Osteoblast (primary cell): ENCODE data around the gene MCF2. TPM values are rescaled to one million over a fixed set of nuclear protein-coding genes. Genes with fewer than 3 reads are reported as not detected.
A peak's percentile ranks its signal among the peaks of the same experiment; 100 is the strongest.
"Not testable (repeated sequence)": the region's sequence is repeated elsewhere in the genome, so short reads cannot be mapped to it uniquely, and the experiment has no call there.

Source experiments
- DNase-seq: peaks from one replicate; pipeline ENCODE4 v3.0.0; 2011; ENCODE audit warnings: low spot score, mixed read lengths; ENCODE audit not compliant: insufficient read length; ENCODE audit errors: missing footprints
- H2AFZ ChIP-seq: 2 replicates; pipeline ENCODE4 v1.6.0; 2011; ENCODE audit warnings: mild to moderate bottlenecking, low read length
- H3K27ac ChIP-seq: 2 replicates; pipeline ENCODE4 v1.5.1; 2011; ENCODE audit warnings: mild to moderate bottlenecking, low read depth, low read length, moderate library complexity
- H3K27me3 ChIP-seq: 2 replicates; pipeline ENCODE4 v1.6.0; 2012; ENCODE audit warnings: mild to moderate bottlenecking, control low read depth, inconsistent platforms, low read length, moderate library complexity; ENCODE audit not compliant: insufficient read depth
- H3K36me3 ChIP-seq: 2 replicates; pipeline ENCODE4 v1.5.1; 2011; ENCODE audit warnings: mild to moderate bottlenecking, low read length, control low read depth, moderate library complexity; ENCODE audit not compliant: insufficient read depth
- H3K4me1 ChIP-seq: 2 replicates; pipeline ENCODE4 v1.5.1; 2011; ENCODE audit warnings: mild to moderate bottlenecking, low read length, control low read depth, moderate library complexity; ENCODE audit not compliant: insufficient read depth
- H3K4me2 ChIP-seq: 2 replicates; pipeline ENCODE4 v1.6.0; 2011; ENCODE audit warnings: mild to moderate bottlenecking, low read length; ENCODE audit not compliant: insufficient read depth
- H3K4me3 ChIP-seq: fragments of 200-600 bp; sonication (generic); 3 replicates; pipeline ENCODE4 v1.5.1; 2012; ENCODE audit warnings: mild to moderate bottlenecking, low read length, inconsistent platforms; ENCODE audit not compliant: insufficient read depth
- H3K79me2 ChIP-seq: 2 replicates; pipeline ENCODE4 v1.6.0; 2012; ENCODE audit warnings: mild to moderate bottlenecking, low read length, control low read depth, inconsistent platforms; ENCODE audit not compliant: insufficient read depth
- H3K9me3 ChIP-seq: 2 replicates; pipeline ENCODE4 v1.5.1; 2011; ENCODE audit warnings: low read depth, low read length, control low read depth
- H4K20me1 ChIP-seq: 2 replicates; pipeline ENCODE4 v1.6.0; 2012; ENCODE audit warnings: mild to moderate bottlenecking, low read length, control low read depth; ENCODE audit not compliant: insufficient read depth
- total RNA-seq: library from RNA; depleted of rRNA; stranded (reverse); fragments of >200 nt; gene quantifications from 2 replicates; pipeline ENCODE4 v1.2.3, GENCODE V29; 2012
- TF ChIP-seq, protein P1 (sequence below): IDR thresholded peaks from 2 replicates; pipeline ENCODE4 v1.5.1; 2011; ENCODE audit warnings: mild to moderate bottlenecking, low read depth, low read length, moderate library complexity; ENCODE audit errors: extremely low read depth

Gene MCF2
- total RNA-seq, 1 donor: not detected

DNA sequence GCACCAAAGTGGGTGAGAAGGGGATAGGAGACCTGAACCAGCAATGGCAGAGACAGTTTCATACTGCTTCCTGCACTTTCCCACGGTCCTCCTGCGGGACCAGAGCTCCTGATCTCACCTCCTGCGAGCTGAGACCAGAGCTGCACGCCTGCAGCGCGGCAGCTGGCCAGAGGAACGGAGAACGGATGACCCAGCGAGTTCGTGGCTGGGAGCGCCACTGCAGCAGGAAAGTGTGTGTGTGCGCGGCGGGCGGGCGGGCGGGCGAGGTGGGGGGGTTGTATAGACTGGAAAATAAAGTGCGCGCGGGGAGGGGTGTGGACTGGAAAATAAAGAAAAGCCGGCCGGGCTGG lies 16.5 kb downstream of the MCF2 start:
- Histone ChIP-seq H2AFZ (no peak overlapping the region), H3K27me3 (peaks cover 5% of the 10 kb centered on the region), H3K4me3 (no peak overlapping the region), H3K4me2 (peak overlapping the region; percentile 47), H3K36me3 (no peaks in the 10 kb centered on the region), H3K9me3 (no peaks in the 10 kb centered on the region), H3K79me2 (no peaks in the 10 kb centered on the region), H4K20me1 (no peaks in the 10 kb centered on the region), H3K4me1 (no peaks in the 10 kb centered on the region), H3K27ac (no peak overlapping the region)
- TF ChIP-seq, protein P1, sequence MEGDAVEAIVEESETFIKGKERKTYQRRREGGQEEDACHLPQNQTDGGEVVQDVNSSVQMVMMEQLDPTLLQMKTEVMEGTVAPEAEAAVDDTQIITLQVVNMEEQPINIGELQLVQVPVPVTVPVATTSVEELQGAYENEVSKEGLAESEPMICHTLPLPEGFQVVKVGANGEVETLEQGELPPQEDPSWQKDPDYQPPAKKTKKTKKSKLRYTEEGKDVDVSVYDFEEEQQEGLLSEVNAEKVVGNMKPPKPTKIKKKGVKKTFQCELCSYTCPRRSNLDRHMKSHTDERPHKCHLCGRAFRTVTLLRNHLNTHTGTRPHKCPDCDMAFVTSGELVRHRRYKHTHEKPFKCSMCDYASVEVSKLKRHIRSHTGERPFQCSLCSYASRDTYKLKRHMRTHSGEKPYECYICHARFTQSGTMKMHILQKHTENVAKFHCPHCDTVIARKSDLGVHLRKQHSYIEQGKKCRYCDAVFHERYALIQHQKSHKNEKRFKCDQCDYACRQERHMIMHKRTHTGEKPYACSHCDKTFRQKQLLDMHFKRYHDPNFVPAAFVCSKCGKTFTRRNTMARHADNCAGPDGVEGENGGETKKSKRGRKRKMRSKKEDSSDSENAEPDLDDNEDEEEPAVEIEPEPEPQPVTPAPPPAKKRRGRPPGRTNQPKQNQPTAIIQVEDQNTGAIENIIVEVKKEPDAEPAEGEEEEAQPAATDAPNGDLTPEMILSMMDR: no peak
- peak; percentile 15 for DNase-seq

DNA sequence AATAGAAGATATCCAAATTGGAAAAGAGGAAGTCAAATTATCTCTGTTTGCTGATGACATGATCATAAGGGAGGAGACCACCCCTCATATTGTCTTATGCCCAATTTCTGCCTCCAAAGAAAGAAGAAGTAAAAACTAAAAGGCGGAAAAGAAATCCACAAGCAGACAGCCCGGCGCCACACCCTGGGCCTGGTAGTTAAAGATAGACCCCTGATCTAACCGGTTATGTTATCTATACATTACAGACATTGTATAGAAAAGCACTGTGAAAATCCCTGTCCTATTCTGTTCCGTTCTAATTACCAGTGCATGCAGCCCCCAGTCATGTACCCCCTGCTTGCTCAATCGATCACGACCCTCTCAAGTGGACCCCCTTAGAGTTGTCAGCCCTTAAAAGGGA lies 22.8 kb downstream of the MCF2 start:
- not testable (repeated sequence) for H3K4me3 ChIP-seq, H4K20me1 ChIP-seq, H2AFZ ChIP-seq, H3K36me3 ChIP-seq, H3K9me3 ChIP-seq, DNase-seq, H3K79me2 ChIP-seq, H3K27ac ChIP-seq, H3K27me3 ChIP-seq, H3K4me2 ChIP-seq, H3K4me1 ChIP-seq

- no peak overlapping the region for H3K4me2 ChIP-seq
These were observed 27.6 kb downstream of the MCF2 start for GRCh38 chrX:139680356-139680755.

GRCh38 chrX:139647597-139647996 lies 60.4 kb downstream of the MCF2 start:
- Histone ChIP-seq H3K36me3 (no peaks in the 10 kb centered on the region), H4K20me1 (no peaks in the 10 kb centered on the region), H3K4me2 (no peak overlapping the region), H2AFZ (no peak overlapping the region), H3K4me1 (no peaks in the 10 kb centered on the region), H3K79me2 (no peaks in the 10 kb centered on the region), H3K4me3 (no peak overlapping the region), H3K27ac (no peak overlapping the region), H3K27me3 (no peaks in the 10 kb centered on the region), H3K9me3 (no peaks in the 10 kb centered on the region)
- TF ChIP-seq, protein P1: no peak
- DNase-seq: no peak

More at GRCh38 chrX:139680356-139680755, 27.6 kb downstream of the MCF2 start:
- no peak overlapping the region for H3K27ac ChIP-seq
- H3K4me3 ChIP-seq: no peak overlapping the region
- no peaks in the 10 kb centered on the region for H3K79me2 ChIP-seq
- H3K9me3 ChIP-seq: no peaks in the 10 kb centered on the region
- no peaks in the 10 kb centered on the region for H3K36me3 ChIP-seq
- TF ChIP-seq, protein P1: no peak
- H4K20me1 ChIP-seq: no peaks in the 10 kb centered on the region
- H3K27me3 ChIP-seq: no peaks in the 10 kb centered on the region
- DNase-seq: no peak
- no peak overlapping the region for H2AFZ ChIP-seq
- no peaks in the 10 kb centered on the region for H3K4me1 ChIP-seq
